ENCODE results near the gene ASF1A. TPM values are rescaled to one million over a fixed set of nuclear protein-coding genes. Genes with fewer than 3 reads are reported as not detected.

ASF1A gene
- total RNA-seq, 2 donors from 2014 or later = 15.9 to 36.4 TPM

DNA sequence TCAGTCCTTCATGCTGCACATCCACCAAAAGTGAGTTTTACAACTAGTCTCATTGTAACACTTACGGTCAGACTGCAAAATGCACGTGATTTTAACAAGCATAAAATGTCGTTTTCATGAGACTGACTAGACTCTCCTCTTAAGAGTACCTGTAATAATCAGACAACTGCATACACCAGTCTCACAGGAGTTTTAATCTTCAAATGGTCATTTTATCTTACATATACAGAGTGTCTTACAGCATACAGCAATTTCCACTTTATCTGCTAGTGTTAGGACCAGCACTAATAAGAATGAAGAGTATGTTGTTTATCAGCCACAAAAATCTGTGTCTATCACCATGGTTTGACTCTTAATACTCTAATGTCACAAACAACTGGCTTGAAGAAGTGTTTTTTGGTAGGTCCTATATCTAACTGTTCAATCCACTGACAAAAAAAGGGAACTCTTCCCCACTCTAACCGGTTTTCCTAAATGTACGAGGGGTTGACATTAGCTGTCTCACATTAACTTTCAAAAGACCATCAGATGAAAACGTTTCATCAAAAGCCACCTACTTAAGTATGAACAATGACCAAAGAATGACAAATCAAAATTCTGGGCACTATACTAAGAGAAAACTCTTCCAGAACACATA lies 1.5 kb upstream of the ASF1A start:
- H3K9me3 Mint-ChIP-seq = no peaks in the 10 kb centered on the region
- ATAC-seq (no peak), DNase-seq (ENCODE audit: low spot score) (no peak)
- peaks cover 35 to 49% of the 10 kb centered on the region in 2 donors for H3K4me1 Mint-ChIP-seq (ENCODE audit: low read depth in 2 of 2)
- peak overlapping the region; percentile 100 for H3K4me3 Mint-ChIP-seq
- no peaks in the 10 kb centered on the region for H3K27me3 Mint-ChIP-seq
- H3K27ac Mint-ChIP-seq = peak overlapping the region; percentile 93 to 96
- peaks cover 5% of the 10 kb centered on the region for H3K36me3 Mint-ChIP-seq

DNA sequence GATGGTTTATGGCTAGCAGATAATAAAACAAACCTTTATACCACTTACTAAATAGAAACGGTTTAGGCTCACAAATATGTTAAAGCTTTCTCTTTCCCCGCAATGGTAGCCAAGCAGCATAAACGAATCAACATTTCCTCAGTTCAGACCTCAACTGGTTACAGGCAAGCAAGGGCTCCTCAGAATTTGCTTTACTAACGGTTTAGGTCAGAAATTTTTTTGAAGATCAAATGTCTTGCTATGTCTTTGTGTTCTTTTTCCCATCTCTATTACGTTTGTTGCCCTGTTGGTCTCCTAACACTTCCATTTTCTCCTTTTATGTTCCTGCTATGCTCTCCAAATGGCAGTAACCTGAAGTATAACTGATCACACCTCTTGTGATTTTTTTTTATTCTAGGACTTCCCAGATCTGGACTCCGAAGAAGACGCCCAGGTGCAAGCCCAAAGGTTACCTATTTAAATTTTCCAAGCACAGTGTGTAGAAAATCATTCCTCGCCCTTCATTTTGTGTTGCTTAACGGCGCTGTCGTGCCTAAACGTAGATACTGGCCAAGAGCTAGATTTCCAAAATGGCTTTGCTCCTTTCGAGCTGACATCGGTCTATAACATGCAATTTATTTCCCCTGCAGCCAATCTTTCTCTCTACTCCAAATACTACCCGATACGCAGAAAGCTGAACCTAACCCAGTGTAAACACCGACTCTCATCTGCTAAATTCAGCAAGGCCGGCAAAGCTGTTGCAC lies 717 bp upstream of the ASF1A start:
- Mint-ChIP-seq H3K27ac (peak overlapping the region; percentile 93 to 96), H3K4me1 (ENCODE audit: low read depth in 2 of 2) (peaks cover 36 to 51% of the 10 kb centered on the region in 2 donors), H3K27me3 (no peaks in the 10 kb centered on the region), H3K9me3 (no peaks in the 10 kb centered on the region), H3K36me3 (peaks cover 5% of the 10 kb centered on the region), H3K4me3 (peak overlapping the region; percentile 100)
- DNase-seq (ENCODE audit: low spot score) = no peak
- peak in 1 of 2 donors; percentile 4 for ATAC-seq

DNA sequence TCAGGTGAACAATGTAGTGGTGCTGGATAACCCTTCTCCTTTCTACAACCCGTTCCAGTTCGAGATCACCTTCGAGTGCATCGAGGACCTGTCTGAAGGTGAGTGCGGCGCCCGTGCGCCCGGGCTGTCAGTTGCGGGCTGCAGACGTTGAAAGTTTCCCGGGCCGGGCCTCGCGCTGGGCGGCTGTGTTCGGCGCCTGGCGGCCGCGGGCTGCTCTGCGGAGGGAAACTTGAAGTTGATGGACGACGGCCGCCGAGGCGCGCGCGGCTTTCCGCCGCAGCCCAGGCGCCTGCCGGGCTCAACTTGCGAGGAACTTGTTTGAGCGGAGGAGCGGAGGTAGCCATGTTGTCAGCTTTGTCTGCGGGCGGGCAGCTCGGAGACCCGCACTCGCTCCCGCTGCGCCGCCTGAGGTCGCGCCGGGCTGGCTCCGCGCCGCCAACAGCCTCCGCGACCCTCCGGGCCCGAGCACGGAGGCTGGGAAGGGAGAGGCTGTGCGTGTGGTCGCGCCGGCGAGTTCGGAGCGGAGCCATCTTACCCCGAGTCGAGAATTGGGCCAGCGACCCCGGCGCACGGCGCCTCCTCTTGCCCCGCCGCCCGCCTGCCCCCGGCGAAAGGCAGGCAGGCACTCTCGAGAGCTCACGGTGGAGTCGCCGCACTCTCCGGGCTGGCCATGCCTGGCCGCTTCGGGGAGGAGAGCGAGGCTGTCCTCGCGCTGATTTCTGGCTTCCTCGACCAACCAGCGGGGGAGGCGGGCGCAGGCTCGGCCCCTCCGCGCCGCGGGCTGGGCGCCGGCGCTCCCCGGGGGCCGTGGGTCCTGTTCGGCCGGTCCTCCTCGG lies 691 bp downstream of the ASF1A start:
- DNase-seq (ENCODE audit: low spot score) = peak; percentile 70
- peak; percentile 74 to 78 for ATAC-seq
- peak overlapping the region; percentile 93 to 96 for H3K27ac Mint-ChIP-seq
- H3K36me3 Mint-ChIP-seq = peaks cover 14% of the 10 kb centered on the region
- H3K27me3 Mint-ChIP-seq = no peaks in the 10 kb centered on the region
- H3K4me1 Mint-ChIP-seq (ENCODE audit: low read depth in 2 of 2) = peaks cover 44 to 57% of the 10 kb centered on the region in 2 donors
- no peaks in the 10 kb centered on the region for H3K9me3 Mint-ChIP-seq
- H3K4me3 Mint-ChIP-seq = peak overlapping the region; percentile 100

GRCh38 chr6:118895261-118895560 lies 1.3 kb downstream of the ASF1A start:
- peaks cover 49 to 62% of the 10 kb centered on the region in 2 donors for H3K4me1 Mint-ChIP-seq (ENCODE audit: low read depth in 2 of 2)
- ATAC-seq (no peak), DNase-seq (ENCODE audit: low spot score) (no peak)
- peak overlapping the region; percentile 86 for H3K4me3 Mint-ChIP-seq
- no peaks in the 10 kb centered on the region for H3K27me3 Mint-ChIP-seq
- peaks cover 19% of the 10 kb centered on the region for H3K36me3 Mint-ChIP-seq
- H3K27ac Mint-ChIP-seq = peak overlapping the region; percentile 91 to 93
- no peaks in the 10 kb centered on the region for H3K9me3 Mint-ChIP-seq

GRCh38 chr6:118895859-118896258 lies 1.9 kb downstream of the ASF1A start:
- Mint-ChIP-seq H3K4me3 (peak overlapping the region; percentile 86), H3K27ac (peak overlapping the region; percentile 91 to 93), H3K36me3 (peaks cover 19% of the 10 kb centered on the region), H3K27me3 (no peaks in the 10 kb centered on the region), H3K4me1 (ENCODE audit: low read depth in 2 of 2) (peaks cover 53 to 66% of the 10 kb centered on the region in 2 donors), H3K9me3 (no peaks in the 10 kb centered on the region)
- DNase-seq (ENCODE audit: low spot score) (no peak), ATAC-seq (no peak)

DNA sequence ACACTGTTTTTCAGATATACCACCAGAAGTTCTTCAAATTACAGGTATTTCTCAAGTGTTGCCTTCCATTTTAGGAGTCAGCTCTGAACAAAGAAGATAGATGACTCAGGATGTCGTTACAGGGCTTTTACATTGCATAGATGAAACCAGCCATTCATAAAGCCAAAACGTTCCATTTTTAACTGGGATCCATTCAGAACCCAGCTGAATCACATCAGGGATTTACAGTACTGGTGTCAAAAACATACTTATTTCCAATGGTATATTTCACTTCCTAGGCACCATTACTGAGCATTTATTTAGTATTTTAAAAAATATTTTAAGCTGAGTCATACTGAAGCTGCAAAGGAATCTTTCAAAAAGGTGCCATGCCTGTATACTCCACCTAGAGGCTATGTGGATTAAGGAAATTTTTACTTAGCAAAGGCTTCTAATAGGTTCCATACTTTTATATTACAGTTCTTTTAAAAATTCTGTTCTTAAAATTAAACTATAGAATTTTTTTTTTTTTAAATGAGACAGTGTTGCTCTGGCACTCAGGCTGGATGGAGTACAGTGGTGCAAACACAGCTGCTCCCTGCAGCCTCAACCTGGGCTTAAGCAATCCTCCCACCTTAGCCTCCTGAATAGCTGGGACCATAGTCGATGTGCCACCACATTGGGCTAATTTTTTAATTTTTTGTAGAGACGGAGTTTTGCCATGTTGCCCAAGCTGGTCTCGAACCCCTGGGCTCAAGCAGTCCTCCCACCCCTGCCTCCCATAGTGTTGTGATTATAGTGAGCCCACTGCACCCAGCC lies 2.6 kb downstream of the ASF1A start:
- H3K27me3 Mint-ChIP-seq = no peaks in the 10 kb centered on the region
- DNase-seq (ENCODE audit: low spot score) (no peak), ATAC-seq (no peak)
- peak overlapping the region; percentile 86 for H3K4me3 Mint-ChIP-seq
- H3K4me1 Mint-ChIP-seq (ENCODE audit: low read depth in 2 of 2) = peaks cover 49 to 64% of the 10 kb centered on the region in 2 donors
- peaks cover 19% of the 10 kb centered on the region for H3K36me3 Mint-ChIP-seq
- no peaks in the 10 kb centered on the region for H3K9me3 Mint-ChIP-seq
- H3K27ac Mint-ChIP-seq = peak overlapping the region; percentile 91 to 93

GRCh38 chr6:118897386-118897785 lies 3.4 kb downstream of the ASF1A start:
- Mint-ChIP-seq H3K4me1 (ENCODE audit: low read depth in 2 of 2) (peaks cover 42 to 55% of the 10 kb centered on the region in 2 donors), H3K27ac (peak overlapping the region; percentile 44 to 66), H3K27me3 (no peaks in the 10 kb centered on the region), H3K36me3 (peaks cover 19% of the 10 kb centered on the region), H3K4me3 (peak overlapping the region; percentile 35), H3K9me3 (no peaks in the 10 kb centered on the region)
- ATAC-seq (no peak), DNase-seq (ENCODE audit: low spot score) (no peak)

- ATAC-seq = peak in 1 of 2 donors; percentile 62
- H3K36me3 Mint-ChIP-seq = peaks cover 14% of the 10 kb centered on the region
- no peaks in the 10 kb centered on the region for H3K27me3 Mint-ChIP-seq
- H3K4me1 Mint-ChIP-seq (ENCODE audit: low read depth in 2 of 2) = peaks cover 32 to 42% of the 10 kb centered on the region in 2 donors
- no peak for DNase-seq (ENCODE audit: low spot score)
- no peaks in the 10 kb centered on the region for H3K9me3 Mint-ChIP-seq
- H3K4me3 Mint-ChIP-seq = peak overlapping the region; percentile 49
- H3K27ac Mint-ChIP-seq = peak overlapping the region; percentile 15 to 72
Observed at GRCh38 chr6:118899948-118900347, 6.0 kb downstream of the ASF1A start.

GRCh38 chr6:118902726-118903125 lies 8.8 kb downstream of the ASF1A start:
- peaks cover 28 to 32% of the 10 kb centered on the region in 2 donors for H3K4me1 Mint-ChIP-seq (ENCODE audit: low read depth in 2 of 2)
- no peak overlapping the region for H3K4me3 Mint-ChIP-seq
- ATAC-seq = no peak
- H3K36me3 Mint-ChIP-seq = peaks cover 26% of the 10 kb centered on the region
- H3K27me3 Mint-ChIP-seq = no peaks in the 10 kb centered on the region
- no peak for DNase-seq (ENCODE audit: low spot score)
- H3K27ac Mint-ChIP-seq = peak overlapping the region in 1 of 2 donors; percentile 47
- no peaks in the 10 kb centered on the region for H3K9me3 Mint-ChIP-seq

DNA sequence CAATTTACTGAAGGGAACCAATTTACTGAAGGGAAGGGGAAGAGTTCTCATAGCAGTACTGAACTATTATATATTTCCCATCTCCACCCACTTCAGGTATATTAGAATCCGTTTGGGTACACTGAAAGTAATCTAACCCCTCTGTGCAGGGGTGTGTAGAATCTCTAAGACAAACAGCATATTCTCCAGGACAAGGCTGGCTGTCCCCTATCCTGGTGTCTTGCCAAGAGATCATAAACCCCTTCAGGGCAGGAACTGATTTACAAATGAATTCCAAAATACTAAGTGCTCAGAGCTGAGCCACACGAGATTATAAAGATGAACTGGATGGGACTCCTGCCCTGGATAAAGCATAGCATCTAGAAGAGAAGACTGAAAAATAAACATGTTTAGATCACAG lies 9.2 kb downstream of the ASF1A start:
- ATAC-seq (no peak), DNase-seq (ENCODE audit: low spot score) (no peak)
- peaks cover 25 to 29% of the 10 kb centered on the region in 2 donors for H3K4me1 Mint-ChIP-seq (ENCODE audit: low read depth in 2 of 2)
- H3K27me3 Mint-ChIP-seq = no peaks in the 10 kb centered on the region
- H3K27ac Mint-ChIP-seq = peak overlapping the region in 1 of 2 donors; percentile 47
- peaks cover 26% of the 10 kb centered on the region for H3K36me3 Mint-ChIP-seq
- no peak overlapping the region for H3K4me3 Mint-ChIP-seq
- no peaks in the 10 kb centered on the region for H3K9me3 Mint-ChIP-seq

GRCh38 chr6:118903691-118904090 lies 9.7 kb downstream of the ASF1A start:
- Mint-ChIP-seq H3K36me3 (peaks cover 25% of the 10 kb centered on the region), H3K27me3 (no peaks in the 10 kb centered on the region), H3K27ac (peak overlapping the region in 1 of 2 donors; percentile 47), H3K4me1 (ENCODE audit: low read depth in 2 of 2) (peaks cover 24 to 26% of the 10 kb centered on the region in 2 donors), H3K9me3 (no peaks in the 10 kb centered on the region), H3K4me3 (no peak overlapping the region)
- DNase-seq (ENCODE audit: low spot score) = no peak
- ATAC-seq = no peak

DNA sequence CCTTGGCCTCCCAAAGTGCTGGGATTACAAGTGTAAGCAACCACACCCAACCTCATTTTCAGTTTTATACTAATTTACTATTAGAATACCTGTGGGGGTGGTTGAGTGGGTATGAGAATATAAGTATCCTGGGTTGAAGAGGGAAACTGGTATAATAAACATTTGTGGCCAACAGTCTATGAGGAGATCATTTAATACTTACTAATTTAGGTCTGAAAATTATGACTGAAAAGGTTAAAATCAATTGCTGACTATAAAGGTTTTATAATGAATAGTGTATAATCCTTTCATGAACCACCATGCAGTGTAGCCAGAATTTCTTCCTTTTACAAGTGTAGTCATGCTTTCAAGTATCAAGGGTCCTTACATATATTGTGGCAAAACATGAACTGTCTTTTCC lies 11.1 kb downstream of the ASF1A start:
- DNase-seq (ENCODE audit: low spot score) (no peak), ATAC-seq (no peak)
- Mint-ChIP-seq H3K27me3 (no peaks in the 10 kb centered on the region), H3K4me3 (no peak overlapping the region), H3K27ac (no peak overlapping the region), H3K36me3 (peaks cover 13% of the 10 kb centered on the region), H3K4me1 (ENCODE audit: low read depth in 2 of 2) (peaks cover 12 to 13% of the 10 kb centered on the region in 2 donors), H3K9me3 (no peaks in the 10 kb centered on the region)

DNA sequence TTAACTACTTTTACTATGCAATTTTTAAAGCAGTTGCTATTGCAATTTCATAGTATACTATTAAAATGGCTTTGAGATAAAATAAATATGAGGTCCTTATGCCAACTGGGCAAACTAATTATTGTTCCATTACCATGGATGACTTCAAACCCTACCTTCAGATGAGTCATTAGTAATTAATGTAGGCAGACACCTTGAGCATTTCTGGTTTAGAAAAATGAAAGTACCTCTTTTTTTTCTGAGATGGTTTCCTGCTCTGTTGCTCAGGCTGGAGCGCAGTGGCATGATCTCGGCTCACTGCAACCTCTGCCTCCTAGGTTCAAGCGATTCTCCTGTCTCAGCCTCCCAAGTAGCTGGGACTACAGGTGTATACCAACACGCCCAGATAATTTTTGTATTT lies 11.9 kb downstream of the ASF1A start:
- DNase-seq (ENCODE audit: low spot score) (no peak), ATAC-seq (no peak)
- Mint-ChIP-seq H3K27me3 (no peaks in the 10 kb centered on the region), H3K4me1 (ENCODE audit: low read depth in 2 of 2) (peaks cover 4 to 7% of the 10 kb centered on the region in 2 donors), H3K9me3 (no peaks in the 10 kb centered on the region), H3K27ac (no peak overlapping the region), H3K36me3 (peaks cover 16% of the 10 kb centered on the region), H3K4me3 (no peak overlapping the region)
